AG20443 (cell line): ENCODE data around the gene MPP2.
A peak's percentile ranks its signal among the peaks of the same experiment; 100 is the strongest.
"Not testable (repeated sequence)": the region's sequence is repeated elsewhere in the genome, so short reads cannot be mapped to it uniquely, and the experiment has no call there.

Experiments used
- DNase-seq: peaks from one replicate; pipeline ENCODE4 v3.0.0; 2012; ENCODE audit warnings: low spot score, mixed read lengths

Gene MPP2

GRCh38 chr17:43931062-43931571, 23.8 kb upstream of the MPP2 start:
- no peak for DNase-seq

GRCh38 chr17:43928609-43929008, 21.3 kb upstream of the MPP2 start:
- DNase-seq = no peak

- not testable (repeated sequence) for DNase-seq
These were observed 20.6 kb upstream of the MPP2 start for GRCh38 chr17:43927929-43928328.

GRCh38 chr17:43927060-43927864, 19.9 kb upstream of the MPP2 start:
- DNase-seq = peak; percentile 39

GRCh38 chr17:43924558-43924957, 17.2 kb upstream of the MPP2 start:
- DNase-seq = no peak

GRCh38 chr17:43920500-43921095, 13.3 kb upstream of the MPP2 start:
- no peak for DNase-seq

GRCh38 chr17:43918026-43918389, 10.7 kb upstream of the MPP2 start:
- DNase-seq = no peak

- DNase-seq = peak; percentile 61
These were observed 10.2 kb upstream of the MPP2 start for GRCh38 chr17:43917348-43918025.

GRCh38 chr17:43917016-43917347, 9.6 kb upstream of the MPP2 start:
- DNase-seq = no peak

GRCh38 chr17:43916385-43916784, 9.0 kb upstream of the MPP2 start:
- no peak for DNase-seq

- DNase-seq = peak; percentile 42
These were observed 8.2 kb upstream of the MPP2 start for GRCh38 chr17:43915559-43915958.

- no peak for DNase-seq
These were observed 7.1 kb upstream of the MPP2 start for GRCh38 chr17:43914451-43914850.

GRCh38 chr17:43913584-43913983, 6.2 kb upstream of the MPP2 start:
- DNase-seq = no peak

GRCh38 chr17:43912635-43913304, 5.4 kb upstream of the MPP2 start:
- DNase-seq = no peak

- DNase-seq = no peak
These were observed 4.6 kb upstream of the MPP2 start for GRCh38 chr17:43911904-43912303.

GRCh38 chr17:43909537-43910231, 2.3 kb upstream of the MPP2 start:
- no peak for DNase-seq

GRCh38 chr17:43907998-43908721, 824 bp upstream of the MPP2 start:
- peak; percentile 92 for DNase-seq

GRCh38 chr17:43906951-43907424, 348 bp downstream of the MPP2 start:
- no peak for DNase-seq

GRCh38 chr17:43905985-43906852, 1.1 kb downstream of the MPP2 start:
- DNase-seq = peak; percentile 82

GRCh38 chr17:43905400-43905984, 1.8 kb downstream of the MPP2 start:
- DNase-seq = no peak
